HG02610 (cell line): ENCODE results near the gene OR10A2.
"Not testable (repeated sequence)": the region's sequence is repeated elsewhere in the genome, so short reads cannot be mapped to it uniquely, and the experiment has no call there.

Experiments used
- ATAC-seq: cut with Tn5 transposase; IDR thresholded peaks from one replicate; pipeline ENCODE4 v1.9.1; 2021; ENCODE audit warnings: mild to moderate bottlenecking, moderate library complexity; ENCODE audit not compliant: unreplicated experiment

OR10A2 gene

GRCh38 chr11:6882751-6883150, 19.9 kb downstream of the OR10A2 start:
- no peak for ATAC-seq

DNA sequence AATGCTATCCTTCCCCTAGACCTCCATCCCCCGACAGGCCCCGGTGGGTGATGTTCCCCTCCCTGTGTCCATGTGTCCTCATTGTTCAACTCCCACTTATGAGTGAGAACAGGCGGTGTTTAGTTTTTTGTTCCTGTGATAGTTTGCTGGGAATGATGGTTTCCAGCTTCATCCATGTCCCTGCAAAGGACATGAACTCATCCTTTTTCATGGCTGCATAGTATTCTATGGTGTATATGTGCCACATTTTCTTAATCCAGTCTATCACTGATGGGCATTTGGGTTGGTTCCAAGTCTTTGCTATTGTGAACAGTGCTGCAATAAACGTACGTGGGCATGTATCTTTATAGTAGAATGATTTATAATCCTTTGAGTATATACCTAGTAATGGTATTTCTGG, 24.9 kb downstream of the OR10A2 start:
- not testable (repeated sequence) for ATAC-seq

- no peak for ATAC-seq
Observed at GRCh38 chr11:6888830-6889229, 26.0 kb downstream of the OR10A2 start.

DNA sequence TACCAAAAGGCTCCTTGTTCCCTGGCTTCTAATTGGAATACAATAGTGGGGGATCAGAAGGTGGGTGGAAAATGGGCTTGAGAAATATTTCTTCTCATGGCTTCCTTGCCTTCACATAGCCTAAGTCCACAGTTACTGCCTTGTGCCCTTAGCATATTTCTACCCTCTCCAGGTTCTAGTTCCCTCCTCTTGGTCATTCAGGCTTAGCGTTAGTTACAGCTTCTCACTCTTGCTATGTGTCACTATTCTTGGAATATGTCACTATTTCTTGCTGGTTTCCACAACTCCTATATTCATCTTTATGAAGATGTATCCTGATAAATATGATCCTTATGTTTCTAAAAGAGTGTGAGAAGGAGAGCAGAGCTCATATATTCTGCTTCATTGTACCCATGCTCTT, 27.0 kb downstream of the OR10A2 start:
- ATAC-seq, result peak; percentile 59

DNA sequence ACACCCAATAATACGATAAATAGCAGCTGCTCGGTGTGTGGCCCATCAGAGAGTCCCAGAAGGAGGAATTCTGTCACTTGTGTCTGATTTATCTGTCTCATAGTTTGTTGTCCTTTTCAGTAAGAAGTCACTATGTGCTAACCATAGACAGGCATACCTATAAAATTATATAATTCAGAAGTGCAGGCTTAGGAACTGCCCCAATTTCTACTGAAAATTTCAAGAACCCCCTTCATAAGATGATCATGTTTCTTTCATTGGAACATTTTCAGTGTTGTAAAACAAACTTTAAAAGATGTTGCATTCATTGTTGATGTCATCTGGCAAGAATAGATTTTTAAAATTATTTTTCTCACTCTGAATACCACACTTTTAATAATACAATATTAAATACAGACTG, 29.5 kb downstream of the OR10A2 start, which contains the start of gene OR2D2:
Gene OR2D2 (minus strand): TSS at position 101 of the 400 bp plus-strand sequence. CDS start 0 bp downstream, at position 101.
- no peak for ATAC-seq

DNA sequence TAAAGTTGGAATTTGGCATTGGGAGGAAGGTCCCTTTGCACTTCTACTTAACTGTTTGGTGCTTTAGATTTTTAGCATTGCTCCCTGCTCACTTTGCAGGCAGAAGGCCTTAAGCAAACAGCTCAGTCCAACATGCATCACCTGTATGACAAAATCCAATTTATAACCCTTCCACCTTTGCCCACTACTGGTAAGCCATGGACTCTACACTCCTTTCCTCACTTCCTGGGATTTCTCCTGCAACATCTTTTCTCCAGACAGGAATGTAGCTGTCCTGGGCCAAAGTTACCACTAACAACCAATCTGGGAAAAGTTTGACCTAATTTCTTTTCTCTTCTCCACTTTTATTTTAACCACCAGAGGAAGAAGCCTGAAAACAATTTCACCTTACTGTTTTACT, 31.2 kb downstream of the OR10A2 start:
- no peak for ATAC-seq

DNA sequence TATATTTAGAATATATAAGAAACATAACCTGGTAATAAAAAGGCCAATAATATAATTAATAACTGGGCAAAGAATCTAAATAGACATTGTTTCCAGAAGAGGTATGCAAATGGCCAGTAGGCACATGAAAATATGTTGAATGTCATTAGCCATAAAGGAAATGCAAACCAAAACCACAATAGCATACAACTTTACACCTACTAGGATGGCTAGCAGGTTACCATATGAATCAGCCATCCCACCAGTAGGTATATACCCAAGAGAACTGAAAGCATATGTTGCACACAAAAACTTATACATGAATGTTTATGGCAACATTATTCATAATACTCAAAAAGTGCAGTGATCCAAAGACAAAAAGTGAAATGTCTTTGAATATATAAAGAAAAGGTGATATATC, 32.2 kb downstream of the OR10A2 start:
- ATAC-seq, result peak; percentile 95

DNA sequence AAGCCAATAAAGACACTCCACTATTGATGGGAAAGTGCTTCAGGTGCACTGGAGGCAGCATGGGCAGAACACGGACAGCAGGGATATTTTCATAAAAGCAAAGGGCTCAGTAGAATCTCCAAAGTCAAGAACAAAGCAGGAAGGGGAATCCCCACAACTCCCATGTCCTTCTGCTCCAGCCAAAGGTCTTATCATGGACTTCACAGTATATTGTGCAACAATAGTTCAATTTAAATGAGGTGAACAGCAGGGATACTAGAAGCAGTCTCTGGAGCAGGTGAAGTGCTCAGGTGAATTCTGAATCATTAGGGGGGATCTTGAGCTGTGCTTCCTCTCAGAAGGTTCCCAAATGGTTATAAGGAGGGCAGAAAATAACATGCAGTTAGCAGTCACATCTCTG, 36.1 kb downstream of the OR10A2 start:
- no peak for ATAC-seq

DNA sequence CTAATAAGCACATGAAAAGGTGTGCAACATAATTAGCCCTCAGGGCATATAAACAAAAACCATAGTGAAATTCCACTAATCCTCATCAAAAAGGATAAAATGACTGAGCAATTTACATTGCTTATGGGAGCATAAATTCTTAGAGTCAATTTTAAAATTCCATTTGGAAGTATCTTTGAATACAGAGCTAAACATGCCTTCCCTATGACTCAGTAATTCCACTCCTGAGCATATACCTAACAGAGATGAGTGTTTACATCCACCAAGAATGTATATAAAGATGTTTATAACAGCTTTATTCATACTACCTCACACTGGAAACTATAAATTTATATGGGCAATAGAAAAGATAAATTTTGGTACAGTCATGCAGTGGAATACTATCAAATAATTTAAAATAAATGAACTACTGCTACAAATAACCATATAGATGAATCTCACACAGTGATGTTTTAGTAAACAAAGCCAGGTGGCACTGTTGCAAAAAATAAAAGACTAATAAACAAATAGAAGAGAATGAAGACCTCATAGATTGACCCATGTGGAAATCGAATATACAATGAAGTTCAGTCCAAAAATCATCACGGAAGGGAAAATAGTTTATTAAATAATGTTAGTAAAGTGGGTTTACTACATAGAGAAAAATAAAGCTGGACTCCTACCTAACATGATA, 37.6 kb downstream of the OR10A2 start:
- ATAC-seq, result no peak

DNA sequence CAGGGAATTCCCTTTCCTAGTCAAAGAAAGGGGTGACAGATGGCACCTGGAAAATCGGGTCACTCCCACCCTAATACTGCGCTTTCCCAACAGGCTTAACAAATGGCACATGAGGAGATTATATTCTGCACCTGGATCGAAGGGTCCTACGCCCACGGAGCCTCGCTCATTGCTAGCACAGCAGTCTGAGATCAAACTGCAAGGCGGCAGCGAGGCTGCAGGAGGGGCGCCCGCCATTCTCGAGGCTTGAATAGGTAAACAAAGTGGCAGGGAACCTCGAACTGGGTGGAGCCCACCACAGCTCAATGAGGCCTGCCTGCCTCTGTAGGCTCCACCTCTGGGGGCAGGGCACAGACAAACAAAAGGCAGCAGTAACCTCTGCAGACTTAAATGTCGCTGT, 41.9 kb downstream of the OR10A2 start:
- ATAC-seq, result not testable (repeated sequence)

DNA sequence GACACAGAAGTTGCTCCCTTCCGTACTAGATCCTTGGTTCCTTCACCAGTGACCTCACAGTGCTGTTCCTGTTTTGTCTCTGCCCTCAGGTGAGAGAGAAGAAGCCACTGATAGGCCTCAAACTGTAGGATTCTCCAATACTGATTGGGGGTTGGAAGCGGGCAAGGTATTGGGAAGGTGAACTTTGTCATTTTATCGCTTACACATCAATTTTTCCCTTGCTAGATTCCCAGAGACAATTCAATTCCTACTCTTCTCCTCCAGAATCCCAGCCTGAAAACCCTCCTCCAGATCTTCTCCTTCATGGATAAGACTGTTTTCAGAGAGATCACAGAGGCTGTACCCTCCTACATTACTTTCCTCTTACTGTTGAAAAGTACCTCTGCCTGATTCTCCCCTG, 48.5 kb downstream of the OR10A2 start:
- no peak for ATAC-seq

- ATAC-seq, result no peak
Observed at GRCh38 chr11:6911948-6912347, 49.1 kb downstream of the OR10A2 start.

DNA sequence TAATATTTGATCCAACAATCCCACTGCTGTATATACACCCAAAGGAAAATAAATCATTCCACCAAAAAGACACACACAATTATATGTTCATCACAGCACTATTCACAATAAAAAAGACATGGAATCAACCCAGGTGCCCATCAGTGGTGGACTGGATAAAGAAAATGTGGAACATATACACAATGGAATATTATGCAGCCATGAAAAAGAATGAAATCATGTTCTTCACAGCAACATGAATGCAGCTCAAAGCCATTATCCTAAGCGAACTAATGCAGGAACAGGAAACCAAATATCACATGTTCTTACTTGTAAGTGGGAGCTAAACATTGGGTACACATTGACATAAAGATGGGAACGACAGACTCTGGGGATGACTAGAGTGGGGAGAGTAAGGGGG, 56.8 kb downstream of the OR10A2 start:
- ATAC-seq, result no peak

DNA sequence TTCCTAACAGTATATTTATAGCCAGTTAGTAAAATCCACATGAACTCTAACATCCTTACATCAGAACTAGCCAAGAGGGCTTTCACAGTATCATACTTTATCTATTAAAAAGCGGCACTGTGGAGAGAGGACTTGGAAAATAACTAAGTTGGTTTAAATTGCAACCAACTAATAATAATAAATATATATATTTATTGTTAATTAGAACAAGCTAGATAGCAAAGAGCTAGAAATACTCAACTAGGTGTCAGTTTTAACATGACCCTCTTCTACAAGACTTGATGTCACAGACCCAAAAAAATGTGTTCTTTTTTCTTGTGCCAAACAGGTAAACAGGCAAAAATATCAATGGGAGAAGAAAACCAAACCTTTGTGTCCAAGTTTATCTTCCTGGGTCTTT, 57.8 kb downstream of the OR10A2 start, which contains the start of gene OR2D3:
Gene OR2D3 (plus strand): TSS at position 301 of the 400 bp plus-strand sequence. CDS start 0 bp downstream, at position 301.
- ATAC-seq, result no peak
